AG10803 (cell line): ENCODE data around the gene GRID2.

Experiments used
- DNase-seq: peaks from one replicate; pipeline ENCODE4 v3.0.0; 2010; ENCODE audit warnings: low read depth
- H3K4me3 ChIP-seq: 2 replicates; pipeline ENCODE4 v1.5.1; 2011; ENCODE audit warnings: mild to moderate bottlenecking, low read length, control low read depth
- CTCF ChIP-seq: conservative IDR thresholded peaks from 2 replicates; pipeline ENCODE4 v1.5.1; 2011; ENCODE audit warnings: mild to moderate bottlenecking, low read length, control low read depth, inconsistent platforms

The GRID2 gene

DNA sequence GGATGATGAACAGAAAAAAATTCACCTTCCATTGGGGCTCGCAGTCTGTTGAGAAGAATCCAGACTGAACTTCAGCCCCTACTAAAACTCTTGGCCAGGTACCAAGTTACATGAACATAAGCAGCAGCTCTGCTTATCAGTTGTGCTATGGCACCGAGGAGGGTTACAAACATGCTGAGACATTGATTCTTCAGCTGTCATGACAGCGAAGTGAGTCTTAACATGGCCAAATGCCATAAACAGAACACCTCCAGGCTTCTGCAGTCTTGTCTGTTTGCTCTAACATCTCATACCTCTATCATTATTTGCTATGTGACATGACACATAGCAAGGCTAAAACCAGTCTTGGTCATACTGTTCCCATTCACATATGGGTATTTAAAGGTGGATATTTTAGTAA, 521.5 kb downstream of the GRID2 start:
- no peak overlapping the region for H3K4me3 ChIP-seq
- no peak for TF ChIP-seq CTCF
- no peak for DNase-seq

GRCh38 chr4:92825791-92826190, 522.0 kb downstream of the GRID2 start:
- DNase-seq: no peak
- TF ChIP-seq CTCF: no peak
- H3K4me3 ChIP-seq: no peak overlapping the region

- TF ChIP-seq CTCF: no peak
- H3K4me3 ChIP-seq: no peak overlapping the region
- no peak for DNase-seq
These were observed 527.0 kb downstream of the GRID2 start for GRCh38 chr4:92830771-92831170.

- no peak overlapping the region for H3K4me3 ChIP-seq
- TF ChIP-seq CTCF: no peak
- no peak for DNase-seq
These were observed 537.1 kb downstream of the GRID2 start for GRCh38 chr4:92840880-92841279.

- no peak for DNase-seq
These were observed 540.0 kb downstream of the GRID2 start for GRCh38 chr4:92843784-92844183.

GRCh38 chr4:92847026-92847425, 543.3 kb downstream of the GRID2 start:
- TF ChIP-seq CTCF: no peak
- DNase-seq: no peak
- H3K4me3 ChIP-seq: no peak overlapping the region

More at GRCh38 chr4:92843784-92844183, 540.0 kb downstream of the GRID2 start:
- H3K4me3 ChIP-seq: no peak overlapping the region
- no peak for TF ChIP-seq CTCF

GRCh38 chr4:92862509-92862908, 558.7 kb downstream of the GRID2 start:
- DNase-seq: no peak
- H3K4me3 ChIP-seq: no peak overlapping the region
- no peak for TF ChIP-seq CTCF
